GM10248 (cell line): ENCODE measurements around the gene FTSJ3.
"Not testable (repeated sequence)": the region's sequence is repeated elsewhere in the genome, so short reads cannot be mapped to it uniquely, and the experiment has no call there.

ENCODE experiments used
- CTCF ChIA-PET: fragments of 300-600 bp; sonication (Branson Sonifier 250); formaldehyde crosslinking; extraction: SDS; loops from one replicate; lab custom pipeline; 2021; ENCODE audit warnings: antibody characterized with exemption; lab: Yijun Ruan, JAX
- POLR2A ChIA-PET: fragments of 350-650 bp; sonication (Branson Sonifier 250); formaldehyde crosslinking; extraction: SDS; loops from one replicate; lab custom pipeline; 2020; ENCODE audit warnings: antibody characterized with exemption; lab: Yijun Ruan, JAX
- DNase-seq: peaks from one replicate; pipeline ENCODE4 v3.0.0; 2012; ENCODE audit errors: extremely low spot score
- TF ChIP-seq, protein P1 (sequence below): IDR thresholded peaks from 2 replicates; pipeline ENCODE4 v1.5.1; 2012; ENCODE audit warnings: mild to moderate bottlenecking, low read depth; ENCODE audit errors: extremely low read depth, missing control alignments, control extremely low read depth

FTSJ3 gene

DNA sequence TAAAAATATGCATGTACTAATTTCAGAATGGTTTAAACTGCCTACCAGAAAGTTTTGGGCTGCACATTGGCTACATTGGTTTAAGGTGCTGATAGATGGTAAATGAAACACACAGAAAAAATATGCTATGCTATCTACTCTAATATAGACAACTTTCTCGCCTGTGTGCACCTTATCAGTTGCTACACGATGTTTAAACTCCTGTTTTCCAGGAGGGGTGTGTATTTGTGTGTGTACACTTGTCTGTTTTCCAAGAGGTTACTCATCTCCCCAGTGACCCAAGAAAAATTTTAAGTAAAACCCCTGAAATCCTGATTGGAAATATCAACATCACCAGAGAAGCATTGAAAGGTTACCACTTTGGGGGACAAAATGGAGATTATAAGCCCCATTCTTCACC, 21.9 kb downstream of the FTSJ3 start:
- CTCF ChIA-PET = no interaction called here
- TF ChIP-seq, protein P1, sequence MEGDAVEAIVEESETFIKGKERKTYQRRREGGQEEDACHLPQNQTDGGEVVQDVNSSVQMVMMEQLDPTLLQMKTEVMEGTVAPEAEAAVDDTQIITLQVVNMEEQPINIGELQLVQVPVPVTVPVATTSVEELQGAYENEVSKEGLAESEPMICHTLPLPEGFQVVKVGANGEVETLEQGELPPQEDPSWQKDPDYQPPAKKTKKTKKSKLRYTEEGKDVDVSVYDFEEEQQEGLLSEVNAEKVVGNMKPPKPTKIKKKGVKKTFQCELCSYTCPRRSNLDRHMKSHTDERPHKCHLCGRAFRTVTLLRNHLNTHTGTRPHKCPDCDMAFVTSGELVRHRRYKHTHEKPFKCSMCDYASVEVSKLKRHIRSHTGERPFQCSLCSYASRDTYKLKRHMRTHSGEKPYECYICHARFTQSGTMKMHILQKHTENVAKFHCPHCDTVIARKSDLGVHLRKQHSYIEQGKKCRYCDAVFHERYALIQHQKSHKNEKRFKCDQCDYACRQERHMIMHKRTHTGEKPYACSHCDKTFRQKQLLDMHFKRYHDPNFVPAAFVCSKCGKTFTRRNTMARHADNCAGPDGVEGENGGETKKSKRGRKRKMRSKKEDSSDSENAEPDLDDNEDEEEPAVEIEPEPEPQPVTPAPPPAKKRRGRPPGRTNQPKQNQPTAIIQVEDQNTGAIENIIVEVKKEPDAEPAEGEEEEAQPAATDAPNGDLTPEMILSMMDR = no peak
- POLR2A ChIA-PET = no interaction called here
- no peak for DNase-seq

DNA sequence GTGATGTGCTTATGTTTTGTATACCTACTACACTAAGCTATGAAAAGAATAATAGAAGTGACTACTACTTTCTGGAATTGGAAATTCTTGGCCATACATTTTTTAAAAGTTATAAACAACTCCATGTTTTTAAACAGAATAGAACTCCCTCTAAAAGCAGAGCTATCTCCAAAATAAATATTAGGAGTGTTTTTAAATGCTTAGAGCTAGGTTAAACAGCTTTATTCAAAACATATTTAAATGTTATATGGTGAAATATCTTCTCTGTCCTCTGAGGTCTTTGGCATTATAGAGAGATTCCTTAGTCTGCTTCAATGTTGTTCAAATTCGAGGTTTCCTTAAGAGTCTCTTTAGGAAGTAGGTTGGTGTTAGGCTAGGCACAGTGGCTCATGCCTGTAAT, 23.1 kb downstream of the FTSJ3 start:
- no peak for DNase-seq
- ChIA-PET CTCF (interaction anchor here (0.9 to 2.0 kb wide), 6 partner anchors 11 to 48 kb away, joined by 3 to 7 read pairs (median 4); no protein-coding TSS in a partner anchor), POLR2A (no interaction called here)
- TF ChIP-seq, protein P1 = no peak

DNA sequence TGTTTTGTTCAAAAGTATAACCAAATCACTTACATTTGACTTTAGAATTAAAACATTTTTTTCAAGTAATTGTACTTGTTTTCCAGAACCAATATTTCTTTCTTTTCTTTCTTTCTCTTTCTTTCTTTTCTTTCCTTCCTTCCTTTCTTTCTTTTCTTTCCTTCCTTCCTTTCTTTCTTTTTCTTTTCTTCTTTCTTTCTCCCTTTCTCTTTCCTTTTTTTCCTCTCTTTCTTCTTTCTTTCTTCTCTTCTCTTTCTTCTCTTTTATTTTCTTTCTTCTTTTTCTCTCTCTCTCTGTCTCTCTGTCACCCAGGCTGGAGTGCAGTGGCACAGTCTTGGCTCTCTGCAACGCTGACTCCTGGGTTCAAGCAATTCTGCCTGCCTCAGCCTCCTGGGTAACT, 26.7 kb downstream of the FTSJ3 start:
- ChIA-PET POLR2A (no interaction called here), CTCF (no interaction called here)
- DNase-seq = no peak
- TF ChIP-seq, protein P1 = no peak

DNA sequence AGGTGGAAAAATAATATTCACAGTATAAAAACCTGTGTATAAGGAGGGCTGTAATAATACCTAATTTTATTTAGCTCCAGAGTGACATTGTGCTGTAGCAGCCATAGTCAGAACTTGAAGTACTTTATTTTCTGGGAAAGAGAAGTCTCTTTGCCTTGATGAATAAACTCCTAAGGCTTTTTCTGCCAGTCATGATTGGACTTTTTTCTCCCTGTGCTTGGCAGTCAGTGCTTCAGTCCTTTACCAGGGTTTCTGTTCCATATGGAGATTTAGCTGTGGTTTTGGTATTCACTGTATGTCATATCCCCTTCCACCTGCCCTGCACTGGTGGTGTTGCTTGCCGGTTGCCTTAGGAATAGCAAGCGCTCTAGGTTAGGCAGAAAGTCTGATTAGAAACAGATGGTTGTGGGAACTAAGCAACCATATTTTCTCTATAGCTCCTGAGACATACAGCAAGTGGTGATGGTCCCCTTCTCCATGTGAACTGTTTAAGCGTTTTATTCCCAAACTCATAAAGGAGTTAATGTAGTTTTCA, 28.8 kb downstream of the FTSJ3 start:
- ChIA-PET POLR2A (no interaction called here), CTCF (interaction anchor here (1.0 to 2.0 kb wide), 7 partner anchors 11 to 36 kb away, joined by 3 to 6 read pairs (median 4); no protein-coding TSS in a partner anchor)
- TF ChIP-seq, protein P1 = no peak

DNA sequence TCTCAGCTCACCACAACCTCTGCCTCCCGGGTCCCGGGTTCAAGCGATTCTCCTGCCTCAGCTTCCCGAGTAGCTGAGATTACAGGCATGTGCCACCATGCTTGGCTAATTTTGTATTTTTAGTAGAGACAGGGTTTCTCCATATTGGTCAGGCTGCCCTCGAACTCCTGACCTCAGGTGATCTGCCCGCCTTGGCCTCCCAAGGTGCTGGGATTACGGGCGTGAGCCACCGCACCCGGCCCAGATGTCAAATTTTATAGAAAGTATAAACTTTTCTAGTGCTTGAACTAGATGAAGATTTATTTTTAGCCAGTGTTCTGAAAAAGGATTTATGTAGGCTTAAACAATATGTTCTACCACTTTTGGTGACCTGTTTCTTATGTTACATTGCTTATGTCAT, 31.1 kb downstream of the FTSJ3 start:
- POLR2A ChIA-PET, DNase-seq: not testable (repeated sequence)
- CTCF ChIA-PET = interaction anchor here (1.0 kb wide), 1 partner anchor 10 kb away, joined by 4 read pairs; no protein-coding TSS in a partner anchor

More for the DNA sequence above, 28.8 kb downstream of the FTSJ3 start:
- DNase-seq = no peak

DNA sequence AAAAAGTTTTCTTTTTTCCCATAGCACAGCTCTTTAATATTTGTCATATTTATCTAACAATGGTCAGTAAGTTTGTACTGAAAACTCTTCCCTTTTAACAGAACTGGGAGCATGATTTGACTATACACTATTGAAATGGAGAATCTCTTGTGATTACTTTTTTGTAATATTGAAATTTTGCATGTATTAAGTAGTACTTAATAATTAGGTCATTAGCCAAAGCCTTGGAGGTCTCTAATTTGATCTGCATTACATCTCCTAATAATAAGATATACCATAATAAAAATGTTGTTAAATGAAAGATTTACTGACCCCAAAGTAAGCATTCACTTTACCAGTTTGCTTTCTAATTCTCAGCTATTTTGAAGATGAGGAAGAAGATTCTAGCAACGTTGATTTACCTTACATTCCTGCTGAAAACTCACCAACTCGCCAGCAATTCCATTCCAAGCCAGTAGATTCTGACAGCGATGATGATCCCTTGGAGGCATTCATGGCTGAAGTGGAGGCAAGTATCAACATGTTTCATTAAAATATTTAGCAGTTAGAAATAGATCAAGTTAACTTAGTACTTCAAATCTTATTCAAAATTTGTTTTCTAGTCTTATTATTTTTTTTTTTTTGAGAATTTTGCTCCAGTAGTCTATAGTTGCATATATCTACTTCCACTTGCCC, 35.3 kb downstream of the FTSJ3 start:
- CTCF ChIA-PET = interaction anchor here (0.8 to 1.4 kb wide), 2 partner anchors 11 to 12 kb away, joined by 3 to 4 read pairs; no protein-coding TSS in a partner anchor

More for the DNA sequence above, 35.3 kb downstream of the FTSJ3 start:
- TF ChIP-seq, protein P1 = no peak
- POLR2A ChIA-PET = no interaction called here
- no peak for DNase-seq
